ENCODE data around the gene WDTC1.
A peak's percentile ranks its signal among the peaks of the same experiment; 100 is the strongest.
"Not testable (repeated sequence)": the region's sequence is repeated elsewhere in the genome, so short reads cannot be mapped to it uniquely, and the experiment has no call there.

The WDTC1 gene, protein sequence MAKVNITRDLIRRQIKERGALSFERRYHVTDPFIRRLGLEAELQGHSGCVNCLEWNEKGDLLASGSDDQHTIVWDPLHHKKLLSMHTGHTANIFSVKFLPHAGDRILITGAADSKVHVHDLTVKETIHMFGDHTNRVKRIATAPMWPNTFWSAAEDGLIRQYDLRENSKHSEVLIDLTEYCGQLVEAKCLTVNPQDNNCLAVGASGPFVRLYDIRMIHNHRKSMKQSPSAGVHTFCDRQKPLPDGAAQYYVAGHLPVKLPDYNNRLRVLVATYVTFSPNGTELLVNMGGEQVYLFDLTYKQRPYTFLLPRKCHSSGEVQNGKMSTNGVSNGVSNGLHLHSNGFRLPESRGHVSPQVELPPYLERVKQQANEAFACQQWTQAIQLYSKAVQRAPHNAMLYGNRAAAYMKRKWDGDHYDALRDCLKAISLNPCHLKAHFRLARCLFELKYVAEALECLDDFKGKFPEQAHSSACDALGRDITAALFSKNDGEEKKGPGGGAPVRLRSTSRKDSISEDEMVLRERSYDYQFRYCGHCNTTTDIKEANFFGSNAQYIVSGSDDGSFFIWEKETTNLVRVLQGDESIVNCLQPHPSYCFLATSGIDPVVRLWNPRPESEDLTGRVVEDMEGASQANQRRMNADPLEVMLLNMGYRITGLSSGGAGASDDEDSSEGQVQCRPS

DNA sequence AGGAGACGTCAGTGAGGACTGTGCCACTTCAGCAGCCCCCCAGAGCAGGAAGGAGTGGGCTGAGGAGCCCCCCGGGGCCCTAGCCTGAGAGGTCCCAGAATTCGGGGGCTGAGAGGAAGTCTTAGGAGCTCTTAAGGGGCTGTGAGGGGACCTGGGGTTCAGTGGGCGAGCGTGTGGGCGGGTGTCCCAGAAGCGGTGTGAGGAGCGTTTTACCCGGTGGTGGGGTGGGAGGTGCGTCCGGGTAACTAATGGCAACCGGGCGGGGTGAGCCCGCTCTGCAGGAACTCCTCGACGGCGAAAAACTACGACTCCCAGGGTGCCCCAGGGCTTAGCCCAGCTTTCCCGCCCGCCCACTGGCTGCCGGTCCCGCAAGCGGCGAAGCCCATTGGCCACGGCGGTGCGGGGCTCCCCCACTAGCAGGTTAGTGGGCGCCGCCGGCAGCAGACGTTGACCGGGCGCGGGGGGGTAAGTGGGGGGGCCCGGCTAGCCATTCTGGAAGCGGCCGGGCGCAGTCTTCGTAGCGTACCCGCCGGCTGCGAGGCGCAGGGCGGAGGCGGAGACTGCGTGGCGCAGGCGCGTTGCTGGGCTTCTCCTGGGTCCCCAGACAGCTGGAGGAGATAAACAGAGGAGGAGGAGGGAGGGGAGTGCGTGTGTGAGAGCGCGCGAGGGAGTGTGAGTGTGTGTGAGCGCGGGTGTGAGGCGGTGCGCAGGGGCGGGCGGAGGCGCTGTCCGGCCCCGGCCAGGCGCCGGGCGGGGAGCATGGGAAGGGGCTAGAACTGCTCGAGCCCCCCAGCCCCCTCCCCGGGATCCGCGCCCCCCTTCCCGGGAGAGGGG lies at the start of gene WDTC1:
WDTC1 (plus strand) TSS at position 584 of the 834 bp plus-strand sequence. CDS start 26,423 bp downstream, outside the sequence.
- DNase-seq (ENCODE audit: low read depth in 2 of 2): peak; percentile 97 to 99

- DNase-seq (ENCODE audit: low read depth in 2 of 2): not testable (repeated sequence)
Measured at GRCh38 chr1:27184665-27185064, 49.8 kb upstream of the WDTC1 start.

GRCh38 chr1:27192039-27192529 lies 42.3 kb upstream of the WDTC1 start:
- DNase-seq (ENCODE audit: low read depth in 2 of 2): no peak

DNA sequence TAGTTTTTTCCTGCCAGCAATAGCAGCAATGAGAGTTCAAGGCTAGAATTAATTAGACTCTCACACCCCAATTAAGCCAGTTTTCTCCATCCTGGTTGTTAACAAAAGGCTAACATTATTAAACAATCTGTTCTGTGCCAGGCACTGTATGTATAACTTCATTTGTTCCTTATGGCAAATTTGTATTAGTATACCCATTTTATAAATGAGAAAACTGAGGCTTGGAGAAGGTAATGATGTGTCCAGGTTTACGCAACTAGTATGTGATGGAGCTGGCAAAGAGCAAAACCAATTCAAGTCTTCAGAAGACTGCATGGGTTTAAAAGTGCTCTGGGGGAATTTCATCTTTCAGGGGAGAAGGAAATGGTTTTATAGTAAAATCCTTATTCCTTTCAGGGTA lies 41.2 kb upstream of the WDTC1 start:
- no peak for DNase-seq (ENCODE audit: low read depth in 2 of 2)

GRCh38 chr1:27201295-27201694 lies 33.1 kb upstream of the WDTC1 start:
- DNase-seq (ENCODE audit: low read depth in 2 of 2): no peak

DNA sequence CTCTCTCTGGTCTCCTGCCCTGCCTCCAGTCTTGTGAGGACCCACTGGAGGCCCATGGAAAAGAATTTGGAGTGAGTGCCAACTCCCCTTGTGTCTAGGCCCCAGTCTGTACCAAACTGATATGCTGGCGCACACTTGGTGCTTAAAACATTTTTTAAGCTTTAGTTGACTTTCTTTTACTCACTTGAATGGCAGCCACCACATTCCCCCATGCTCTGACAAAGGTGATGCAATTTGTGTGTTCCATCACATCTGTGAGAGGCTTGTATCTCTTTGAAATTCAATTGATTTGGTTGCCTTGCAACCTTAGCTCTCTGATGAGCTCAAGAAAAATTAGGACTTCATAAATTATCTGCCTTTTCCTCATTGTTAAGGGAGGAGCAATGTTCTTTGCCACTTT lies 30.5 kb upstream of the WDTC1 start:
- DNase-seq (ENCODE audit: low read depth in 2 of 2): no peak

- not testable (repeated sequence) for DNase-seq (ENCODE audit: low read depth in 2 of 2)
Measured at GRCh38 chr1:27207238-27207637, 27.2 kb upstream of the WDTC1 start.

DNA sequence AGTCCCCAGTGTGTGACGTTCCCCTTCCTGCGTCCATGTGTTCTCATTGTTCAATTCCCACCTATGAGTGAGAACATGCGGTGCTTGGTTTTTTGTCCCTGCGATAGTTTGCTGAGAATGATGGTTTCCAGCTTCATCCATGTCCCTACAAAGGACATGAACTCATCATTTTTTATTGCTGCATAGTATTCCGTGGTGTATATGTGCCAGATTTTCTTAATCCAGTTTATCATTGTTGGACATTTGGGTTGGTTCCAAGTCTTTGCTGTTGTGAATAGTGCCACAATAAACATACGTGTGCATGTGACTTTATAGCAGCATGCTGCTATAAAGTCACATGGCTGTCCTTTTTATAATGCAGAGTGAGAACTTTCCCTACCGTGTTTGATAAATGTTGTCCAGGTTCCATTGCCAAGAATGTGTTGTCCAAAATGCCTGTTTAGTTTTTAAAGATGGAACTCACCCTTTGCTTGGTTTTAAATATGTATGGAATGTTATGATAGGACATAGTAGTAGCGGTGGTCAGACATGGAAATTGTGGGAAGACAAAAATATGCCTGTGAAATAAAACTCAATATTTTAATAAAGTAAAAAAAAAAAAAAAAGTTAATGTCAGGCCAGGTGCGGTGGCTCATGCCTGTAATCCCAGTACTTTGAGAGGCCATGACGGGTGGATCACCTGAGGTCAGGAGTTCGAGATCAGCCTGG lies 26.1 kb upstream of the WDTC1 start:
- DNase-seq (ENCODE audit: low read depth in 2 of 2): not testable (repeated sequence)

- DNase-seq (ENCODE audit: low read depth in 2 of 2): no peak
Measured at GRCh38 chr1:27216466-27216865, 18.0 kb upstream of the WDTC1 start.

DNA sequence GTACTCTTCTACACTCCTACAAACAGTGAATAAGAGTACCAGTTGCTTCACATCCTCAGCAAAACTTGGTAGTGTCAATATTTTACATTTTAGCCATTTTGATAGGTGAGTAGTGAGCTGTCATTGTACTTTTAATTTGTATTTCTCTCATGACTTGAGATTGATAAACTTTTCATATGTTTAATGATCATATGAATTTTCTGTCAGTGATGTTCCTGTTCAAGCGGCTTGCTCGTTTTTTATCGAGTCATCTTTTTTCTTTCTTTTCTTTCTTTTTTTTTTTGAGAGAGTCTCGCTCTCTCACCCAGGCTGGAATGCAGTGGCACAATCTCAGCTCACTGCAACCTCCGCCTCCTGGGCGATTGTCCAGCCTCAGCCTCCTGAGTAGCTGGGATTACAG lies 17.0 kb upstream of the WDTC1 start:
- no peak for DNase-seq (ENCODE audit: low read depth in 2 of 2)

- DNase-seq (ENCODE audit: low read depth in 2 of 2): no peak
Measured at GRCh38 chr1:27218736-27219135, 15.7 kb upstream of the WDTC1 start.

DNA sequence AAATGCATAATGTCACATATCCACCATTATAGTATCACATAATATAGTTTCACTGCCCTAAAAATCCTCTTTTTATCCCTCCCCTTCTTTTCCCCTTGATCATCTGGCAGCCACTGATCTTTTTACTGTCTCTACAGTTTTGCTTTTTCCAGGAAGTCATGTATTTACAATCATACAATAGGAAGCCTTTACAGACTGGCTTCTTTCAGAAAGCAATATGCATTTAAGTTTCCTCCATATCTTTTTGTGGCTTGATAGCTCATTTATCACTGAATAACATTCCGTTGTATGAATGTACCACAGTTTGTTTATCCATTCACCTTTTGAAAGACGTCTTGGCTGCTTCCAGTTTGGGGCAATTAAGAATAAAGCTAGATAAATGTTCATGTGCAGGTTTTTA lies 14.3 kb upstream of the WDTC1 start:
- no peak for DNase-seq (ENCODE audit: low read depth in 2 of 2)

DNA sequence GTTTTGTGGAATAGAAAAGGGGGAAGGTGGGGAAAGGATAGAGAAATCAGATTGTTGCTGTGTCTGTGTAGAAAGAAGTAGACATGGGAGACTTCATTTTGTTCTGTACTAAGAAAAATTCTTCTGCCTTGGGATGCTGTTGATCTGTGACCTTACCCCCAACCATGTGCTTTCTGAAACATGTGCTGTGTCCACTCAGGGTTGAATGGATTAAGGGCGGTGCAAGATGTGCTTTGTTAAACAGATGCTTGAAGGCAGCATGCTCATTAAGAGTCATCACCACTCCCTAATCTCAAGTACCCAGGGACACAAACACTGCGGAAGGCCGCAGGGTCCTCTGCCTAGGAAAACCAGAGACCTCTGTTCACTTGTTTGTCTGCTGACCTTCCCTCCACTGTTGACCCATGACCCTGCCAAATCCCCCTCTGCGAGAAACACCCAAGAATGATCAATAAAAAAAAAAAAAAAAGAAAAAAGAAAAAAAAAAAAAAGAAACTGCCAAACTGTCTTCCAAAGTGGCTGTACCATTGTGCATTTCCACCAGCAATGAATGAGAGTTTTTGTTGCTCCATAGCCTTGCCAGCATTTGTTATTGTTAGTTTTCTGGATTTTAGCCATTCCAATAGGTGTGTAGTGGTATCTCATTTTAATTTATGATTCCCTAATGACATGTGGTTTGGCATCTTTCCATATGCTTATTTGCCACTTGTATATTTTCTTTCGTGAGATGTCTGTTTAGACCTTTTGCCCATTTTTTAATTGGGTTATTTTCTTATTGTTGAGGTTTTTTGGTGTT lies 13.5 kb upstream of the WDTC1 start:
- DNase-seq (ENCODE audit: low read depth in 2 of 2): not testable (repeated sequence)

DNA sequence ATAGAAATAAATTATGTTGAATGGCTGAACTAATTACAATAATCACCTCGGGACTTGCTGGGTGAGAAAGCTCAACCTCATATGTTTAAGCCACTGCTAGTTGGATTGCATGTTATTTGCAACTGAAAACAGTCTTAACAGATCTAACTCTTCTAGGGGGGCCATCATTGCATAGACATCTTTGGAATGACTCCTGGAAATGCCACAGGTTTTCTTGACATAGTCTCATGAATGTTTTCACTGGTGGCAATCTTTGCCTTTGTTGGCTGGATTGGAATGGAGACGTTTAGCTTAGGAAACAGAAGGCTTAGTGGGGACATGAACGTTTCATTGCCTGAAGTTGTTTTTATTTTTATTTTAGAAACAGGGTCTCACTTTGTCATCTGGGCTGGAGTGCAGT lies 8.8 kb upstream of the WDTC1 start:
- DNase-seq (ENCODE audit: low read depth in 2 of 2): no peak

DNA sequence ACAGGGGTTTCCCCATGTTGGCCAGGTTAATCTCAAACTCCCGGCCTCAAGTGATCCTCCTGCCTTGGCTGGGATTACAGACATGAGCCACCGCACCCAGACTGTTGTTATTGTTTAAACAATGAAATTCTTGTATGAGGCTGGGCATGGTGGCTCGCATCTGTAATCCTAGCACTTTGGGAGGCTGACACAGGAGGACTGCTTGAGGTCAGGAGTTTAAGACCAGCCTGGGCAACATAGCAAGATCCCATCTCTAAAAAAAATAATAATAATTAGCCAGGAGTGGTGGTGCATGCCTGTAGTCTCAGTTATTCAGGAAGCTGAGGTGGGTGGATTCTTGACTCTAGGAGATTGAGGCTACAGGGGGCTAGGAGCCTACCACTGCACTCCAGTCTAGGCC lies 6.7 kb upstream of the WDTC1 start:
- no peak for DNase-seq (ENCODE audit: low read depth in 2 of 2)

GRCh38 chr1:27233667-27234048 lies 774 bp upstream of the WDTC1 start:
- DNase-seq (ENCODE audit: low read depth in 2 of 2): no peak

GRCh38 chr1:27235827-27236226 lies 1.4 kb downstream of the WDTC1 start:
- DNase-seq (ENCODE audit: low read depth in 2 of 2): no peak

DNA sequence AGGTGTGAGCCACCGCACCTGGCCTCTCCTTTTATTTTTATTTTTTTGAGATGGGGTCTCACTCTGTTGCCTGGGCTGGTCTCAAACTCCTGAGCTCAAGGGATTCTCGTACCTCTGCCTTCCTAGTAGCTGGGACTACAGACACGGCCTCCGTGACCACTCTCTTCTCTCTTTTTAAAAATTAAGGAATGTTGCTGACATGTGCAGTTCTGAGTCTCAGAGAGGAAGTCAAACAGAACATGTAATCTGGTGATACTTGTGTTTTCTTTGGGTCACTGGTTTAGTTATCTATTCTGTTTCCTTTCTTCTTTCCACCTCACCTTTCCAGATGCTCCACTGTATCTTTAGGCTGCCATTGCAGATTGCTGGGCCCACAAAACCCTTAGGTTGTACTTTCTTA lies 2.7 kb downstream of the WDTC1 start:
- DNase-seq (ENCODE audit: low read depth in 2 of 2): no peak

DNA sequence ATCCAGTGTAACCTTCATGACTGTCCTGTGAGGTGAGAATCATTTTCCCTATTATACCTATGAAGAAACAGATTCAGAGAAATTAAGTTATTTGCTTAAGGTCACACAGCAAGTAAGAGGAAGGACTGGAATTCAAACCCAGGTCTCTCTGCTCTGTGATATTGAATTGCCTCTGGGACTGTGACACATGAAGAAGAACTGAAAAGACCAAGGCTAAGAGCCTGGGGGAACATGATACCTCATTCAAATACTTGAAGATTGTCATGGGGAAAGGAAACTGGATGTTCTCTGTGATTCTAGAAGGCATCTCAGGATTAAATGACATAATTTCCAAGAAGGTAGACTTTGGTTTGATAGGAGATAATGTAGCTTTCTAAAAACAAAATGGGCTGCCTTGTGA lies 3.6 kb downstream of the WDTC1 start:
- DNase-seq (ENCODE audit: low read depth in 2 of 2): no peak

DNA sequence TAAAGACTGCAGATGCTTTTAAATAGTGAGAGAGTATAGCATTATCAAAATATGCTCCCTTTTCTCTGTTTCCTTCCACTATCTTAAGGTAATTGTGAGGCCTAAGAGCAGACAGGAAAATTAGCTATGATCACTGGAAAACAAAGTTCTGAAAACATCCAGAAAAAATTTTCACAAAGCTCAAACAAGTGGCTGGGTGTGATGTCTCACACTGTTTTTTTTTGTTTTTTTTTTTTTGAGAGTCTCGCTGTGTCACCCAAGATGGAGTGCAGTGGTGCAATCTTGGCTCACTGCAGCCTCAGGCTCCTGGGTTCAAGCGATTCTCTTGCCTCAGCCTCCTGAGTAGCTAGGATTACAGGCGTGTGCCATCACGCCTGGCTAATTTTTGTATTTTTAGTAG lies 7.2 kb downstream of the WDTC1 start:
- no peak for DNase-seq (ENCODE audit: low read depth in 2 of 2)

- not testable (repeated sequence) for DNase-seq (ENCODE audit: low read depth in 2 of 2)
Measured at GRCh38 chr1:27243665-27244064, 9.2 kb downstream of the WDTC1 start.

Data from stimulated activated CD8-positive, alpha-beta memory T cell treated with anti-CD3 and anti-CD28 coated beads, Interleukin-15, amount 100 ng/mL, for 4 hours (primary cell).